Adrenal gland (tissue), 5 donors: Measurements from ENCODE around the gene SVIL.

Source experiments
- POLR2A ChIP-seq, 2 donors: fragments of 450-650 bp; IDR thresholded peaks; one replicate each; pipeline ENCODE4 v1.6.1; 2017; ENCODE audit warnings: antibody characterized with exemption in 2 of 2, mild to moderate bottlenecking in 2 of 2, moderate library complexity in 1 of 2
- TF ChIP-seq, protein P1 (sequence below), 6 experiments: fragments of 450-650 bp in 4 of 6; fragments of 200-600 bp in 2 of 6; sonication (generic) in 1 of 6; IDR thresholded peaks; 1 replicate in 5 of 6; 2 replicates in 1 of 6; pipeline versions ENCODE4 v1.5.1 to v1.8.0; 2016 to 2021; ENCODE audit warnings: antibody characterized with exemption in 6 of 6, mild to moderate bottlenecking in 2 of 6, moderate library complexity in 1 of 6
- donor health status: DM: no; HTN: no; CAD: no.

DNA sequence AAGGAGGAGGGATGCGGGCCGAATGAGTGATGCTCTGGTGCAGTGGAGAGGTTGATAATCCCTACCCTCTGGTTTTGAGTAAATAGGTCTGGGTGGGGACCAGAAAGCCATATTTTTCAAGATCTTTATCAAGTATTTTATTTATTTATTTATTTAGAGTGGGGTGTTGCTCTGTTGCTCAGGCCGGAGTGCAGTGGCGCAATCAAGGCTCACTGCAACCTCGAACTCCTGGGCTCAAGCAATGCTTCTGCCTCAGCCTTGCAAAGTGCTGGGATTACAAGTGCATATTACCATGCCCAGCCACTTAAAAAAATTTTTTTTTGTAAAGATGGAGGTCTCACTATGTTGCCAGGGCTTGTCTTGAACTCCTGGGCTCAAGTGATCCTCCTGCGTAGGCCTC lies 21.6 kb downstream of the SVIL start:
- TF ChIP-seq, protein P1, sequence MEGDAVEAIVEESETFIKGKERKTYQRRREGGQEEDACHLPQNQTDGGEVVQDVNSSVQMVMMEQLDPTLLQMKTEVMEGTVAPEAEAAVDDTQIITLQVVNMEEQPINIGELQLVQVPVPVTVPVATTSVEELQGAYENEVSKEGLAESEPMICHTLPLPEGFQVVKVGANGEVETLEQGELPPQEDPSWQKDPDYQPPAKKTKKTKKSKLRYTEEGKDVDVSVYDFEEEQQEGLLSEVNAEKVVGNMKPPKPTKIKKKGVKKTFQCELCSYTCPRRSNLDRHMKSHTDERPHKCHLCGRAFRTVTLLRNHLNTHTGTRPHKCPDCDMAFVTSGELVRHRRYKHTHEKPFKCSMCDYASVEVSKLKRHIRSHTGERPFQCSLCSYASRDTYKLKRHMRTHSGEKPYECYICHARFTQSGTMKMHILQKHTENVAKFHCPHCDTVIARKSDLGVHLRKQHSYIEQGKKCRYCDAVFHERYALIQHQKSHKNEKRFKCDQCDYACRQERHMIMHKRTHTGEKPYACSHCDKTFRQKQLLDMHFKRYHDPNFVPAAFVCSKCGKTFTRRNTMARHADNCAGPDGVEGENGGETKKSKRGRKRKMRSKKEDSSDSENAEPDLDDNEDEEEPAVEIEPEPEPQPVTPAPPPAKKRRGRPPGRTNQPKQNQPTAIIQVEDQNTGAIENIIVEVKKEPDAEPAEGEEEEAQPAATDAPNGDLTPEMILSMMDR (IDR thresholded peaks at IDR 0.05): no peak
- no peak for TF ChIP-seq POLR2A (IDR thresholded peaks at IDR 0.05)
